Subcutaneous abdominal adipose tissue (tissue), 5 donors: ENCODE results near the gene COX6A2.

Experiments
- H3K27ac ChIP-seq: one replicate; pipeline ENCODE4 v1.7.0; 2013; ENCODE audit warnings: low read depth, mild to moderate bottlenecking, inconsistent platforms, low read length, moderate library complexity
- H3K27me3 ChIP-seq, 5 donors: one replicate each; pipeline ENCODE4 v1.7.0; 2013; ENCODE audit warnings: low read length in 5 of 5, inconsistent platforms in 1 of 5; ENCODE audit not compliant: control insufficient read depth in 5 of 5, insufficient read depth in 4 of 5
- H3K36me3 ChIP-seq, 5 donors: one replicate each; pipeline ENCODE4 v1.7.0; 2013; ENCODE audit warnings: low read length in 5 of 5; ENCODE audit not compliant: control insufficient read depth in 5 of 5, insufficient read depth in 5 of 5
- H3K4me1 ChIP-seq, 5 donors: one replicate each; pipeline ENCODE4 v1.7.0; 2013; ENCODE audit warnings: low read length in 5 of 5, mild to moderate bottlenecking in 3 of 5, moderate library complexity in 1 of 5; ENCODE audit not compliant: control insufficient read depth in 5 of 5, insufficient read depth in 5 of 5
- H3K4me3 ChIP-seq, 5 donors: one replicate each; pipeline ENCODE4 v1.7.0; 2013; ENCODE audit warnings: low read length in 5 of 5, low read depth in 1 of 5
- H3K9ac ChIP-seq, 5 donors: one replicate each; pipeline ENCODE4 v1.7.0; 2013; ENCODE audit warnings: low read length in 5 of 5, mild to moderate bottlenecking in 4 of 5, moderate library complexity in 3 of 5
- H3K9me3 ChIP-seq, 5 donors: one replicate each; pipeline ENCODE4 v1.7.0; 2013; ENCODE audit warnings: low read length in 5 of 5; ENCODE audit not compliant: control insufficient read depth in 5 of 5
- donor health status: healthy.
- donor health status: healthy.
- donor health status: healthy.
- donor health status: healthy.
- donor health status: healthy.

The COX6A2 gene

DNA sequence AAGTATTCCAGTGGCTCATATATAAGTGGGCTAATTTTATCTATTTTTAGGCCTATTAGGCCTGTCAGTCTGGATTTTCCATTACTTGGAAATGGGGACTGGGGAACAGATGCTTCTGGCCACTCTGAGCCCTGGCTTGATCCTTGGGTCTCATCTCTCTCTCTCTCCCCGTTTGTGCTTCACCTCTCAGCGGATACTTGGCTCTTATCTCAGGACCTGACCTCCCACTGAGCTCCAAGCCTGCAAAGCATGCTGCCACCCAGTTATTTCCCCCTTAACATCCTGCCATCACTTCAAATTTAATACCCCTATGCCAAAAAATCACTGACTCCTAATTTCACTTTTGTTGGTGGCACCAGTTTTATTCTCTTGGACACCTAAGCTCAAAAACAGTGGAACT is 10.3 kb upstream of the COX6A2 start:
- Histone ChIP-seq H3K36me3 (no peaks in the 10 kb centered on the region), H3K9ac (no peak overlapping the region), H3K27me3 (no peaks in the 10 kb centered on the region), H3K9me3 (no peaks in the 10 kb centered on the region), H3K4me3 (no peak overlapping the region), H3K27ac (no peak overlapping the region), H3K4me1 (peaks cover 0 to 16% (median 11%) of the 10 kb centered on the region in 5 donors)

DNA sequence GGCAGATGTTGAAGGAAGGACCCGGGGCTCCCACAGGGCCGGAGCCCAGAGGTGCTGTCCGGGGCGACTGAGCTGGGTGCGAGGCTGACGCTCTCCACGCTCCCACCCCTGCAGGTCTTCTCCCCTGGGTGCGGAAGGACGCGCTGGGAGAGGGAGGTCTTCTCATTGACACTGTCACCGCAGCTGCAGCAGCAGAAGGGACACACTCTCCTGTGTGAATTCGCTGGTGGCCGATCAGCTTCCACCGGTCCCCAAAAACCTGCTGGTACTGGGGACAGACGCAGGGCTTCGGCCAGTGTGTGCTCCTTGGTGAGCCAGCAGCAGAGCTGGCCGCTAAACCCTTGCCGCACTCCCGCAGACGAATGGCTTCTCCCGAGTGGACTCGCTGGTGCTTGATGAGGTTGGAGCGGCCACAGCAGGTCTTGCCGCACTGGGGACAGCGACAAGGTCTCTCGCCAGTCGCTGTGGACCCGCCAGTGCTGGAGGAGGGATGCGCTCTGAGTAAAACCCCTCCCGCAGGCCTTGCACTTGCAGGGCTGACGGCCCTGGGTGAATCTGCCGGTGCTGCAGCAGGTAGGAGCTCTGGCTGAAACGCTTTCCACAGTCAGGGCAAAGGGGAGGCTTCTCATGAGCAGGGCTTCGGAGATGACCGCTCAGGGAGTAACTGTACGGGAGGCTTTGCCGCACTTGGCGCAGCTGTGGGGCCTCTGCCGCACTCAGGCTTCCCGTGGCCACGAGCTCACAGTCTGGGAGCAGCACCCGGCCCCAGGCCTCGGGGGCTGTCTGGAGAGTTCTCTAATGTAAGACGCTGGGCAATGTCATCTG is 8.3 kb upstream of the COX6A2 start:
- no peaks in the 10 kb centered on the region for H3K36me3 ChIP-seq
- H3K27ac ChIP-seq: no peak overlapping the region
- H3K27me3 ChIP-seq: no peaks in the 10 kb centered on the region
- no peaks in the 10 kb centered on the region for H3K9me3 ChIP-seq
- no peaks in the 10 kb centered on the region for H3K4me1 ChIP-seq
- H3K9ac ChIP-seq: no peak overlapping the region
- no peak overlapping the region for H3K4me3 ChIP-seq

DNA sequence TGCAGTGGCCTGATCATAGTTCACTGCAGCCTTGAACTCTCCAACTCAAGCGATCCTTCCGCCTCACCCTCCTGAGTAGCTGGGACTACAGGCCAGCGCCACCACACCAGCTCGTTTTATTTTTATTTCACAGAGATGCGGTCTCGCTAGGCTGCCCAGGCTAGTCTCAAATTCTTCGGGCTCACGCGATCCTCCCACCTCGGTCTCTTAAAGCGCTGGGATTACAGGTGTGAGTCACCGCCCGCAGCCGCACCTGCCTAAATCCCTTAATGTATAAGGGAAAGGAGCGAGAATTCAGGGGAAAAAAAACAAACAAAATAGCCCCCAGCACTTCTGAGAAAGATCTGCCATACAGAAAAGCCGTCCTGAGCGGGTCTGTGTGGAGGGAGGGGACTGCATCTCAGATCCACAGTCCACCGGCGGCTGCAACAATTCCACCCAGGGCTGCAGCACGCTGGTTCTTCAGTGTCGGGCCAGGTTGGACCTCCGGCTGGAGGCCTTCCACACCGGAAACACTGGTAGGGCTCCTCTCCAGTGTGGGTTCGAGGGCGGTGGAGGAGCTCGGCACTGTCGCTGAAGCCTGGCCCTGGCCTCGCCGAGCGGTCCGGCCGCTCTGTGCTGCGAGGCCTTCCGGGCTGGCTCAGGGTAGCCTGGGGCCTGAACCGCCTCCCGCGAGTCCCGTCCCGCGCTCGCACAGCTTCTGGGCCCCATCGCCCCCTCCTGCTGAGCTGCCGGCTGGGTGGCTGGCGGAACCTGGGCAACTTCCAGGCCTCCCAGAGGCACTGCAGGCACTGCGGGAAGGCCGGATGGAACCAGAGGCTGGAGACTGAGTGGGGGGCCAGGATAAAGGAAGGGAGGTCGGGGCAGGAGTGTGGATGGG is 7.4 kb upstream of the COX6A2 start:
- H3K27ac ChIP-seq: no peak overlapping the region
- H3K9me3 ChIP-seq: no peaks in the 10 kb centered on the region
- H3K27me3 ChIP-seq: no peaks in the 10 kb centered on the region
- H3K4me1 ChIP-seq: no peaks in the 10 kb centered on the region
- H3K36me3 ChIP-seq: no peaks in the 10 kb centered on the region
- H3K4me3 ChIP-seq: no peak overlapping the region
- H3K9ac ChIP-seq: no peak overlapping the region

DNA sequence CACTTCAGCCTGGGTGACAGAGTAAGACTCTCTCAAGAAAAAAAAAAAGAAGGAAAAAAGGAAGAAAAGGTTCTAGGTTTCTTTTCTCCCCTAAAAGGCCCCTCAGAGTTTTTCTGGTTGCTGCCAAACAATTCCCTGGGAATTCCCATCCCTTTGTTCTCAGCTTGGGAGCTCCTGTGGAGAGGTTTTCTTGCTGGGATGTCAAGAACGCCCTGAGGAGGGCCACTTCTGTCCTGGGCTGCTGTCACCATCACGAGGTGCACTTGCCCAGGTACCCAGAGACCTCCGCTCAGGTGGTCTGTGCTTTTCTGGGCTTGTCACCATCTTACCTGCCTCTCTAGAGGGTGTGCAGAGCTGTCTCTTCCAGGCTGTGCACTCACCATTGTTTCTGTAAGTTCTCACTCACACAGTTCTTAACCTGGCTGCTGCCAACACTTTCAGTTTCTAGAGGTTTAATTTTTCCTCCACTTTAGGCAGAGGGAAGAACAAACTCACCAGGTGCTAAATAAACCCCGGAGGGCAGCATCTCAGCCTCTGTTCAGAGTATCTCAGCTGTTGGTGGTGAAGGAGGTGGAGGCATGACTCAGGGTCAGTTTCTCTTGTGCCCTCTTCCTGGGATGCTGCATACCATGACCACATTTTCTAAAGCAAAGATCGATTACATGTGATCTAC is 2.4 kb upstream of the COX6A2 start:
- H3K36me3 ChIP-seq: no peaks in the 10 kb centered on the region
- peaks cover 2 to 11% (median 9%) of the 10 kb centered on the region in 5 donors for H3K4me1 ChIP-seq
- no peak overlapping the region for H3K9ac ChIP-seq
- H3K9me3 ChIP-seq: no peaks in the 10 kb centered on the region
- H3K27me3 ChIP-seq: no peaks in the 10 kb centered on the region
- H3K4me3 ChIP-seq: no peak overlapping the region
- no peak overlapping the region for H3K27ac ChIP-seq

DNA sequence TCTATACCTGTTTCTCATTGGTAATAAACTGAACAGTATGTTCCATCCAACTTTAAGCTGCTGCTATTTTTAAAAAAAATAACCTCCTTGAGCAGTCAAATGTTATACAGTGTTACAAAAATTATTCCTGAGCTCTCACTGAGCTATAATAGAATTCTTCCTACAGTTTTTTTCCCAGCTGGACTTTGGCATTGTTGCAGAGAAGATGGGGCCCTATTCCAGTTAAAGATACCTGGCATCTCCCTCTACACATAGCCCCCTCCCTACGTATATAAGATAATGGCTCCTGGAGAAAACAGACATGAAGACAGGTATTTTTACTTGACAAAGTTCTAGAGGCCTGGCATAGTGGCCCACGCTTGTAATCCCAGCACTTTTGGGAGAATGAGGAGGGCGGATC is 1.6 kb upstream of the COX6A2 start:
- H3K4me1 ChIP-seq: peaks cover 2 to 11% (median 9%) of the 10 kb centered on the region in 5 donors
- H3K4me3 ChIP-seq: no peak overlapping the region
- H3K36me3 ChIP-seq: no peaks in the 10 kb centered on the region
- H3K27ac ChIP-seq: no peak overlapping the region
- H3K9ac ChIP-seq: no peak overlapping the region
- no peaks in the 10 kb centered on the region for H3K27me3 ChIP-seq
- no peaks in the 10 kb centered on the region for H3K9me3 ChIP-seq

DNA sequence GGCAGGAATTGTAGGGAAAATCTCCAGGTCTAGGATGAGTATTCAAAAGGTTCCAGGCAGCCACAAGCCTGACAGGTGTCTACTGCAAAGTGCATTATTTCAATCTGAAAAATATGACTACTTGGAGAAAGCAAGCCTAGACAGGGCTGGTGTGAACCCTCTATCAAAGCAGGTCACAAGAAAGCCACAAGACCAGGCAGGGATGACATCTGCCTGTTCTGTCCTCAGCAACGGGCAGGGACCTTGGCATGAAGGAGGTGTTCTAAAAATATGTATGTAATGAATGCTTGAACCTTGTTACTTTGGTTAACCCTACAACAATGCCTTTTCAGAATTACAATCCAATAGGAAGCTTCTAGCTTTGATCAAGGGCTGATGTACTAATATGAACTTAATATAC is 1.2 kb upstream of the COX6A2 start:
- Histone ChIP-seq H3K27ac (no peak overlapping the region), H3K36me3 (no peaks in the 10 kb centered on the region), H3K4me3 (no peak overlapping the region), H3K9ac (no peak overlapping the region), H3K9me3 (no peaks in the 10 kb centered on the region), H3K27me3 (no peaks in the 10 kb centered on the region), H3K4me1 (peaks cover 2 to 11% (median 9%) of the 10 kb centered on the region in 5 donors)

DNA sequence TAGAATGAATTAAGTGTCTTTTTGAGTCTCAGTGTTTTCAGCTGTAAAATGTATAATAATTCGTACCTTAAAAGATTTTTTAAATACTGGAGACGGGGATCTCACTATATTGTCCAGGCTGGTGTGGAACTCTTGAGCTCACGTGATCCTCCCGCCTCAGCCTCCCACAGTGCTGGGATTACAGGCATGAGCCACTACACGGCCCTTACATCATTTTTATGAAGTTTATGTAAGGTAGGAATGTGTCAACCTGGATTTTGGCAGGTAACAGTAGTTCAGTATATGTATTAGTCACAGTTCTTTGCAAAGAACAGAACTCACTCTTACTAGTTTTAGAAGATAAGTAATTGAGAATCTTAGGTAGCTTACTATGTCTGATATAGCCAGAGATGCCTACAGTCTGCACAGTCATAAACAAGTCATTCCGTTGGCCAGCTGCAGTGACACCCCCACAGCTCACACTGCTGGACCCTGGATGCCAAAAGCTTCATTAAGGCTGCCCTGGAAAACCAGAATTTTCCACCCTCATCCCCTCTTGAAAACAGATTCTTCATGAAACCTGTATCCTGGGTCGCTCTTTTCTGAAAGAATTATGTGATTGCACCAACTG is 583 bp upstream of the COX6A2 start:
- H3K9me3 ChIP-seq: no peaks in the 10 kb centered on the region
- H3K4me1 ChIP-seq: peaks cover 2 to 11% (median 9%) of the 10 kb centered on the region in 5 donors
- no peaks in the 10 kb centered on the region for H3K36me3 ChIP-seq
- H3K4me3 ChIP-seq: no peak overlapping the region
- H3K27me3 ChIP-seq: peaks cover 0 to 2% (median 0%) of the 10 kb centered on the region in 5 donors
- no peak overlapping the region for H3K27ac ChIP-seq
- no peak overlapping the region for H3K9ac ChIP-seq

DNA sequence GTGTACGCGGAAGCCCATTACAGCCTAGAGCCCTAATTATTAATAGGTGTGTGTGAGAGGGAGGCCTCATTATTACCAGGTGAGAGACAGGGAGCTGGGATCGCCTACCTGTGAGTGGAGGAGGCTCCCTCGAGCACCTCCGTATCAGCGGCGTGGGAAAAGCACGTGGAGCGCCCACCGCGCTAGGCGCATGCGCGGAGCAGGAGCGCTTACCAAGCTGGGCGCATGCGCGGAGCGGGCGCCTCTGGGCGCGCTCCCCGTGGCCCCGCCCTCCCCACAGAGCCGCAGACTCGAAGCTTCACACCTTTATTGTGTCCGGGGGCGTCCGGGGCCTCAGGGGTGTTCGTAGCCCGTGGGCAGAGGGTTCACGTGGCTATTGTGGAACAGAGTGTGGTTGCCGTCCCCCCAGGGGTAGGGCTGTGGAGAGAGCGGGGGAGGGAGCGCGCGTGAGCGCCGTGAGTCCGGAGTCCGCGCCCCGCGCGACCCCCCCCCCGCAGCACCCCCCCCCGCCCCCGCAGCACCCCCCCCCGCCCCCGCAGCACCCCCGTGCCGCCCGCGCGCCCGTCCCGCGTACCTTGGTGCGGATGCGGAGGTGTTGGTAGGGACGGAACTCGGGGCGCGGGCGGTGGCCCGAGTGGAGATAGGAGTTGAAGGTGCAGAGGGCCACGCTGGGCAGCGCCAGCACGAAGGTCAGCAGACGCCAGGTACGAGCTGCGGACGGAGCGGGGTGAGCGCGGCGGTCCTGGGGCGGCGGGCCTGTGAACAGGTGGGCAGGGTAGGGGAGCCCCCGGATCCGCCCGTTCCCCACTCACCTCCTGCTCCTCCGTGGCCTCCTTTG is 500 bp downstream of the COX6A2 start:
- peak overlapping the region; percentile 41 to 59 (median 50) for H3K4me3 ChIP-seq
- H3K4me1 ChIP-seq: peaks cover 2 to 11% (median 9%) of the 10 kb centered on the region in 5 donors
- no peaks in the 10 kb centered on the region for H3K9me3 ChIP-seq
- H3K27me3 ChIP-seq: peaks cover 0 to 7% (median 2%) of the 10 kb centered on the region in 5 donors
- no peak overlapping the region for H3K27ac ChIP-seq
- peak overlapping the region in 1 of 5 donors; percentile 35 for H3K9ac ChIP-seq
- no peaks in the 10 kb centered on the region for H3K36me3 ChIP-seq

DNA sequence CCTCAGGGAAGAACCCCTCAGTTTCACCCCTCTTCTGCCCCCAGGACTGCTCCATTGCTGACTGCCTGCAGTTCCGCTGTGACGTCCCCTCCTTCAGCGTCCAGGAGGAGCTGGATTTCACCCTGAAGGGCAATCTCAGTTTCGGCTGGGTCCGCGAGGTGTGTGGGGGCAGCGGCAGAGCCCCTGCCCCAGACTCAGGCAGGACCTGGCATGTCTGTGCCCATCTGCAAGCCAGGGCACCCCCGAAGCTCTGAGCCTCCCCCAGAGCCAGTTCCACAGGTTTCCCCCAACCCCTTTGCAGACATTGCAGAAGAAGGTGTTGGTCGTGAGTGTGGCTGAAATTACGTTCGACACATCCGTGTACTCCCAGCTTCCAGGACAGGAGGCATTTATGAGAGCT is 4.4 kb downstream of the COX6A2 start:
- no peaks in the 10 kb centered on the region for H3K36me3 ChIP-seq
- H3K27me3 ChIP-seq: peaks cover 2 to 14% (median 4%) of the 10 kb centered on the region in 5 donors
- no peaks in the 10 kb centered on the region for H3K9me3 ChIP-seq
- peaks cover 2 to 11% (median 9%) of the 10 kb centered on the region in 5 donors for H3K4me1 ChIP-seq
- H3K9ac ChIP-seq: no peak overlapping the region
- H3K4me3 ChIP-seq: no peak overlapping the region
- no peak overlapping the region for H3K27ac ChIP-seq
